Sciatic nerve (tissue), 2 donors: ENCODE results near the gene FGF9. TPM values are rescaled to one million over a fixed set of nuclear protein-coding genes. Genes with fewer than 3 reads are reported as not detected.

ENCODE experiments used
- ATAC-seq: fragments of 200-7000 bp; cut with Tn5 transposase; one replicate; pipeline ENCODE4 v1.9.1; 2020; ENCODE audit warnings: mild to moderate bottlenecking, moderate library complexity
- DNase-seq: peaks from one replicate; pipeline ENCODE4 v3.0.0-alpha.2; 2020; ENCODE audit warnings: low spot score
- intact Hi-C: fragments of 100-400 bp; cut with DNase I; formaldehyde crosslinking; loops from one replicate; pipeline ENCODE4 v1.14.2; 2022
- total RNA-seq: library from RNA; stranded (reverse); fragmentation: NEBNext Ultra II Directional; extraction: Animal tissue kit (Norgen Biotek cat#: 25700); gene quantifications from one replicate; pipeline ENCODE4 v1.2.1, GENCODE V29; 2021
- donor health status: DM: no; HTN: no; CAD: no.
- donor health status: DM: no; HTN: no; CAD: no.

The FGF9 gene
- total RNA-seq, 1 donor from 2014 or later = 2.1 TPM

GRCh38 chr13:21744149-21744548 is 73.3 kb downstream of the FGF9 start:
- intact Hi-C loops = no loop called here
- DNase-seq (no peak), ATAC-seq (no peak)

- intact Hi-C loops = no loop called here
- ATAC-seq = no peak
- no peak for DNase-seq
Observed at GRCh38 chr13:21745307-21745706, 74.4 kb downstream of the FGF9 start.

- intact Hi-C loops = no loop called here
- no peak for ATAC-seq
Observed at GRCh38 chr13:21747456-21747855, 76.6 kb downstream of the FGF9 start.

GRCh38 chr13:21748166-21748565 is 77.3 kb downstream of the FGF9 start:
- no peak for DNase-seq
- no peak for ATAC-seq
- intact Hi-C loops = no loop called here

More at GRCh38 chr13:21747456-21747855, 76.6 kb downstream of the FGF9 start:
- DNase-seq = no peak

- intact Hi-C loops = no loop called here
- no peak for ATAC-seq
Observed at GRCh38 chr13:21749410-21749809, 78.5 kb downstream of the FGF9 start.

GRCh38 chr13:21752501-21752900 is 81.6 kb downstream of the FGF9 start:
- intact Hi-C loops = no loop called here
- DNase-seq = no peak
- no peak for ATAC-seq

More at GRCh38 chr13:21749410-21749809, 78.5 kb downstream of the FGF9 start:
- DNase-seq = no peak

GRCh38 chr13:21753117-21753729 is 82.3 kb downstream of the FGF9 start:
- intact Hi-C loops = no loop called here
- DNase-seq = no peak
- ATAC-seq = no peak

Other genes with a start within 250 kb of the FGF9 start
- 61.2 TPM for gene ZDHHC20, start 211.8 kb upstream of the FGF9 start, total RNA-seq
- 32.9 TPM for gene MICU2, start 66.9 kb upstream of the FGF9 start, total RNA-seq